ENCODE measurements around the gene KRTAP20-1. TPM values are rescaled to one million over a fixed set of nuclear protein-coding genes. Genes with fewer than 3 reads are reported as not detected.

KRTAP20-1 gene
- total RNA-seq, 1 donor from 2014 or later, result not detected

DNA sequence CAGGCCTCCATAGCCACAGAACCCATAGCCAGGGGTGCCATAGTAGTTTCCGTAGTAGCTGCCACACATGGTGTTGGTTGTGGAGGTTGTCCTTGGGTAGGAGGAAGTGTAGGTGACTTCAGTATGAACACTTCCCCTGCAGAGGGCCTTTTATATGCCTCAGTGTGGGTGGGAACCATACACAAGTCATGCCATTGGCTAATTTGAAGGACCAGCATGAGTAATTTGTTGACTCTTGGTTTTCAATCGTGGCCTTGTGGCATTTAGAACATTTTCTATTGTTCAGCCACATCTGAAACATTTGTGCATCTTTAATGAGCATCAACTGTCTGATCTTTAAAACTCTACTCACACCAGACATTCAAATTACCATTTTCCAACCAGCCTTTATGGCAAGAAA, 2.4 kb upstream of the KRTAP20-1 start, which contains the start of gene KRTAP6-1:
TSS of gene KRTAP6-1 (minus strand) at position 95 of the 400 bp plus-strand sequence. CDS start at position 69, 26 bp downstream.
- intact Hi-C loops (cut with DNase I), result no loop called here
- Histone ChIP-seq H3K4me1 (no peaks in the 10 kb centered on the region), H3K4me3 (no peak within 1 kb of the TSS), H3K27me3 (no peaks in the 10 kb centered on the region), H3K36me3 (no peaks in the 10 kb centered on the region), H3K27ac (no peak within 1 kb of the TSS), H3K9me3 (no peaks in the 10 kb centered on the region)
- TF ChIP-seq, protein P1, sequence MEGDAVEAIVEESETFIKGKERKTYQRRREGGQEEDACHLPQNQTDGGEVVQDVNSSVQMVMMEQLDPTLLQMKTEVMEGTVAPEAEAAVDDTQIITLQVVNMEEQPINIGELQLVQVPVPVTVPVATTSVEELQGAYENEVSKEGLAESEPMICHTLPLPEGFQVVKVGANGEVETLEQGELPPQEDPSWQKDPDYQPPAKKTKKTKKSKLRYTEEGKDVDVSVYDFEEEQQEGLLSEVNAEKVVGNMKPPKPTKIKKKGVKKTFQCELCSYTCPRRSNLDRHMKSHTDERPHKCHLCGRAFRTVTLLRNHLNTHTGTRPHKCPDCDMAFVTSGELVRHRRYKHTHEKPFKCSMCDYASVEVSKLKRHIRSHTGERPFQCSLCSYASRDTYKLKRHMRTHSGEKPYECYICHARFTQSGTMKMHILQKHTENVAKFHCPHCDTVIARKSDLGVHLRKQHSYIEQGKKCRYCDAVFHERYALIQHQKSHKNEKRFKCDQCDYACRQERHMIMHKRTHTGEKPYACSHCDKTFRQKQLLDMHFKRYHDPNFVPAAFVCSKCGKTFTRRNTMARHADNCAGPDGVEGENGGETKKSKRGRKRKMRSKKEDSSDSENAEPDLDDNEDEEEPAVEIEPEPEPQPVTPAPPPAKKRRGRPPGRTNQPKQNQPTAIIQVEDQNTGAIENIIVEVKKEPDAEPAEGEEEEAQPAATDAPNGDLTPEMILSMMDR (IDR thresholded peaks at IDR 0.05), result no peak
- no peak for DNase-seq
- no peak for ATAC-seq

DNA sequence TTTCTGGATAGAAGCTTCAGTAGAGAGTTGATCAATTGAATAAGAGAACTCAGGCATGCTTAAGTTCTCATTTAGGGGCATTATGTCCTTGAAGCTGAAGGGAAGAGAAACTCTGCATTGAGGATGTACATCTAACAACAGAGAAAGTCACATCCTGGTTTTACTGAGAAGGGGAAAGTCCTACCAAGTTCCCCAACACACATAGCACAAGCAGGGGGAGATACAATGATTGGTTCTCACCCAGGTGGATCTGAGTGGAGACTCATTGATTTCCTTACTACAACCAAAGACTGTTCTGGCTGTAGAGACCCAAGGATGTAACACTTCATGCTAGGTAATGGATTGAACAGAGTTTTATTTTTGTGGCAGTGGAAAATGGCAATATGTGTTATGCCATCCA, 1.0 kb upstream of the KRTAP20-1 start:
- Histone ChIP-seq H3K9me3 (no peaks in the 10 kb centered on the region), H3K4me1 (no peaks in the 10 kb centered on the region), H3K27me3 (no peaks in the 10 kb centered on the region), H3K36me3 (no peaks in the 10 kb centered on the region), H3K27ac (no peak overlapping the region), H3K4me3 (no peak overlapping the region)
- ATAC-seq (no peak), DNase-seq (no peak)
- TF ChIP-seq, protein P1 (IDR thresholded peaks at IDR 0.05), result no peak
- intact Hi-C loops (cut with DNase I), result no loop called here

- Histone ChIP-seq H3K27me3 (no peaks in the 10 kb centered on the region), H3K36me3 (no peaks in the 10 kb centered on the region), H3K4me3 (no peak overlapping the region), H3K9me3 (no peaks in the 10 kb centered on the region), H3K27ac (no peak overlapping the region), H3K4me1 (no peaks in the 10 kb centered on the region)
- DNase-seq (no peak), ATAC-seq (no peak)
- intact Hi-C loops (cut with DNase I), result no loop called here
- TF ChIP-seq, protein P1 (IDR thresholded peaks at IDR 0.05), result no peak
Observed at GRCh38 chr21:30620080-30620479, 3.9 kb downstream of the KRTAP20-1 start.

- Histone ChIP-seq H3K36me3 (no peaks in the 10 kb centered on the region), H3K4me1 (no peaks in the 10 kb centered on the region), H3K27ac (no peak within 1 kb of the TSS), H3K9me3 (no peaks in the 10 kb centered on the region), H3K27me3 (no peaks in the 10 kb centered on the region), H3K4me3 (no peak within 1 kb of the TSS)
- TF ChIP-seq, protein P1 (IDR thresholded peaks at IDR 0.05), result no peak
- DNase-seq (no peak), ATAC-seq (no peak)
- intact Hi-C loops (cut with DNase I), result no loop called here
Observed at GRCh38 chr21:30620522-30620921, 4.3 kb downstream of the KRTAP20-1 start, which contains the start of gene KRTAP20-4. TSS of gene KRTAP20-4 (plus strand) at chr21:30620627.

DNA sequence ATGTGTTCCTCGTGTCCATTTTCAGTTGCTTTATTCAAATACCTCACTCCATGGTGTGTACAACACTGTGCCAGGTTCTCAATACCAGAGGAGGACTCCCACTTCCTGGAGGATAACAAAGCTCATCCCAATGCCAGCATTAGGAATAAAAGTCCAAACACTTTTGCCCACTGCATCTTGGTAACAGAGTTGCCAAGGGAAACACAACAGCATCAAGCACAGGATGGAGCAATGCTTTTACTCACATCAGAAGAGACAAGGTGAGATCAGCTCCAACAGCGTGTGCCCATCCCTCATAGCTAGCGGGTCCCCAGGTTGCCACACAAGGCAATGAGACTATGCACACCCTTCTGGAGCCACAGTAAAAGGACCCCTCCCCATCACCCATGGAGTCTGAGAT, 7.1 kb downstream of the KRTAP20-1 start:
- DNase-seq (no peak), ATAC-seq (no peak)
- Histone ChIP-seq H3K4me3 (no peak overlapping the region), H3K36me3 (no peaks in the 10 kb centered on the region), H3K27ac (no peak overlapping the region), H3K4me1 (no peaks in the 10 kb centered on the region), H3K27me3 (no peaks in the 10 kb centered on the region), H3K9me3 (no peaks in the 10 kb centered on the region)
- intact Hi-C loops (cut with DNase I), result no loop called here
- TF ChIP-seq, protein P1 (IDR thresholded peaks at IDR 0.05), result no peak
